GM12891 (cell line): ENCODE measurements around the gene CPAMD8.

Experiments used
- POLR2A ChIP-seq: IDR thresholded peaks from 2 replicates; pipeline ENCODE4 v1.6.1; 2011; ENCODE audit warnings: low read depth, low read length, control low read depth
- POLR2AphosphoS5 ChIP-seq: IDR thresholded peaks from 2 replicates; pipeline ENCODE4 v1.6.1; 2011; ENCODE audit warnings: low read depth, low read length, control low read depth
- POU2F2 ChIP-seq: IDR thresholded peaks from 2 replicates; pipeline ENCODE4 v1.6.1; 2011; ENCODE audit warnings: low read depth, mild to moderate bottlenecking, control low read depth, low read length, moderate library complexity
- TAF1 ChIP-seq: IDR thresholded peaks from 2 replicates; pipeline ENCODE4 v1.6.1; 2011; ENCODE audit warnings: low read depth, low read length, control low read depth

DNA sequence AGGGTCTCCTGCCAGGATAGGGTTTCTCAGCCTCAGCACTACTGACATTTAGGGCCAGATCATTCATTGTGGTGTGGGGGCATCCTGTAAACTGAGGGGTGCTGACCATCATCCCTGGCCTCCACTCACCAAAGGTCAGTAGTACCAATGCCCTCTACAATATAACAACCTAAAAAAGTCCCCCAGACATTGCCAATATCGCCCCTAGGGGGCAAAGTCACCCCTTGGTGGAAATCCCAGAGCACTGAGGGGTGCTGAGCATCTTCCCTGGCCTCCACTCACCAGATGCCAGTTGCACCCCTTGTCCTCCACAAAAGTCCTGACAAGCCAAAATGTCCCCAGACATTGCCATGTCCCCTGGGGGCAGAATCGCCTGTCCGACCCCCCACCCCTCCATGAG lies 21.6 kb downstream of the CPAMD8 start:
- TF ChIP-seq POLR2A (no peak), POLR2AphosphoS5 (no peak), POU2F2 (no peak), TAF1 (no peak)
